Activated T-helper 1 cell treated with anti-CD3 and anti-CD28 coated beads, Interleukin-2, amount 50 U/mL, for 16 hours (primary cell): ENCODE measurements around the gene PFKM.

ENCODE experiments used
- DNase-seq, 2 donors: peaks; one replicate each; pipeline ENCODE4 v3.0.0-alpha.2; 2020; ENCODE audit warnings: low read depth in 1 of 2, low spot score in 1 of 2

PFKM gene

GRCh38 chr12:48119078-48119833, at the start of gene PFKM:
TSS of gene PFKM (plus strand) at chr12:48119364. CDS start at chr12:48122775, 3,411 bp downstream.
- DNase-seq = peak; percentile 22 to 32

- no peak for DNase-seq
Observed at GRCh38 chr12:48070033-48070432, 49.1 kb upstream of the PFKM start.

- no peak for DNase-seq
Observed at GRCh38 chr12:48070731-48071130, 48.4 kb upstream of the PFKM start.

- DNase-seq = no peak
Observed at GRCh38 chr12:48071808-48072207, 47.4 kb upstream of the PFKM start.

DNA sequence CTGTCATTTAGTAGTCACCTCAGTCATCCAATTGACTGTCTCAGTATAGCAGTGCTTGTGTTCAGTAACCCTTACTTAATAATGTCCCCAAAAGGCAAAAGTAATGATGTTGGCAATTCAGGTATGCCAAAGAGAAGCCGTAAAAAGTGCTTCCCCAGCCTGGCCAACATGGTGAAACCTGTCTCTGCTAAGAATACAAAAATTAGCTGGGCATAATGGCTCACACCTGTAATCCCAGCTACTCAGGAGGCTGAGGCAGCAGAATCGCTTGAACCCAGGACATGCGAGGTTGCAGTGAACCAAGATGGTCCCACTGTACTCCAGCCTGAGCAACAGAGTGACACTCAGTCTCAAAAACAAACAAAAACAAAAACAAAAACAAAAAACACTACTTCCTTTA, 46.9 kb upstream of the PFKM start:
- no peak for DNase-seq

DNA sequence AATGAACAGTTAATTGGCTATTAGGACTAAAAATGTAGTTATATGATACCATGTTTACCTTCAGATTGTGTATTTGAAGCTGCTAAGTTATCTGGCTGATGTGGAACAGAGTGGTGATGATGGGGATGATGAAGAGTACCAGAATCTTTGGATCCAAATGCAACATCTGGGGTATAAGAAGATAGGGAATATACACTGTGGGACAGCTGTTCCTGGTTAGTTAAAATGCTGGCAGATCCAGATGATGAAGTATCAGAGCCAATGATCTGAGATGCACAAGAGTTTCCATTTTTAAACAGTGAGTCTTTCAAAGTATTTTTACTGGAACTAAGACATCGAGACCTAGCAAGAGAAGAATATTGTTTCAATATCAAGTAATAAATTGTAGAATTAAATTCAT, 44.9 kb upstream of the PFKM start:
- no peak for DNase-seq

- DNase-seq = no peak
Observed at GRCh38 chr12:48075832-48076231, 43.3 kb upstream of the PFKM start.

DNA sequence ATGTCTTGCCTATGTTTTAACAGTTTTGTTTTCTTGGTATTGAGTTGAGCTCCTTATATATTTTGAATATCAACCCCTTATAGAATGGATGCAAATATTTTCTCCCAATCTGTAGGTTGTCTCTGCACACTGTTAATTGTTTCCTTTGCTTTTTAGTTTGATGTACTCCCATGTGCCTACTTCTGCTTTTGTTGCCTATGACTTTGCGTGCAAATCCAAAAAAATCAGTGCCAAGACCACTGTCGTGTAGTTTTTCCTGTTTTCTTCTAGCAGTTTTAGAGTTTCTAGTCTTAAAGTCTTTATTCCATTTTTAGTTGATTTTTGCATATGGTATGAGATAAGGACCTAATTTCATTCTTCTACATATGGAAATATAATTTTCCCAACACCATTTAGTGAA, 42.1 kb upstream of the PFKM start:
- DNase-seq = no peak

DNA sequence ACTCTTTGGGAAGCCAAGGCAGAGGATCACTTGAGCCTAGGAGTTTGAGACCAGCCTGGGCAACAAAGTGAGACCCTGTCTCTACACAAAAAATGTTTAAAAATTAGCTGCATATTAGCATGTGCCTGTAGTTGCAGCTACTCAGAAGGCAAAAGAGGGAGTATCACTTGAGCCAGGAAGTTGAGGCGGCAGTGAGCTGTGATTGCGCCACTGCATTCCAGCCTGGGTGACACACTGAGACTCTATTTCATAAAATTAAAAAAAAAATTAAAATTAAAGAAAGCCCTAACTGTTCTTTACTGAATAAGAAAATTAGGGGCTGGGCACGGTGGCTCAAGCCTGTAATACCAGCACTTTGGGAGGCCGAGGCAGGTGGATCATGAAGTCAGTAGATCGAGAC, 40.3 kb upstream of the PFKM start:
- DNase-seq = no peak

DNA sequence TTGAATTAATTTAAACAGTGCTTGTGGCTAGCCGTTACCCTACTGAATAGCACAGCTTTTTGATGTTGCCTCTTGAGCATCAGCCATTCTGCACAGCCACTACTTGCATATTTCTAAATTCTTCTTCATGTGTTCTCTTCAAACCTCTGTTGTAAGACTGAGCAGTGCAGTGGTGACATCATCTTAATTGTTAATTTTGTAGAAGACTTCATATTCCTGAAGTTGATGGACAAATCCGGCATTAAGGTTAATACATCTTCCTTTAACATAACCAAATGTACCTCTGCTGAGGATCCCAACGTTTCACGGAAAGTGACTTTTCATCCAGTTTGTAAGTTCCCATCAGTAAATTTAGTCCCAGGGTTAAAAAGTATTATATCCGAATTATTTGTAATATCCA, 38.9 kb upstream of the PFKM start:
- DNase-seq = no peak

- DNase-seq = no peak
Observed at GRCh38 chr12:48080821-48081220, 38.3 kb upstream of the PFKM start.

DNA sequence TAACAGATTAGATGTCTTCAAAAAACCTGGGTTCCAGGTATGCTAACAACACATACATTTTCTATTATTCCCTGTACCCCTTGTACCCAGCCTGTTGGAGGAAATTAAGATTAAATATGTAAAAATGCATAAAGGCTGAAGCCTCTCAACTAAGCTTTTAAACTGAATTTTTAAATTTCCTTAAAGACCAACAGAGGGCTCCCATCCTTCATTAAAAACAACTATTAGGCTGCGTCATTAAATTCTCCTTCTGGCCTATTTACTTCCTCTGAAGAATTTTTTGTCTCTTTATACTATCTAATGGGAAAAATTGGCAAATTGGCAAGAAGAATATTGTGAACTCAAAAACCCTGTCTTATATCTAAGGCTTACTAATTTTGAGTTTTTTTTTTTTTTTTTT, 35.1 kb upstream of the PFKM start:
- DNase-seq = no peak

GRCh38 chr12:48084841-48085460, 34.2 kb upstream of the PFKM start:
- DNase-seq = no peak

DNA sequence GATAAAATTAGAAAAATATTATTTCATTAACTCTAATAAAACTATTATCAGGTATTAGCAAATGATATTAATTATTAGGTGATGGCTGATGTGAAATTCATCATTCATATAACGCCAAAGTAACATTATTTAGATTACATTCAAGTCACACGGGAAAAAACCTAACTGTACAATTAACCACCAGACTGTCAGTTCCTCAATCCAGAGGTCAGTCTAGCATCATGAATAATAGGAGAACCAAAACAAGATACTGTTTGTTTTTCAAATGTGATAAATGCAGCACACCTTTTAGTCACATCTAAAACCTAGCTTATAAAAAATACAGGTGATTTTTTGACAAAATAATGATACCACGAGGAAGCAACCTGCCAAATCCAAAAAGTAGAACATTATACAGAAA, 32.8 kb upstream of the PFKM start:
- no peak for DNase-seq

GRCh38 chr12:48092611-48093010, 26.6 kb upstream of the PFKM start:
- no peak for DNase-seq

GRCh38 chr12:48104531-48104930, 14.6 kb upstream of the PFKM start:
- DNase-seq = no peak

DNA sequence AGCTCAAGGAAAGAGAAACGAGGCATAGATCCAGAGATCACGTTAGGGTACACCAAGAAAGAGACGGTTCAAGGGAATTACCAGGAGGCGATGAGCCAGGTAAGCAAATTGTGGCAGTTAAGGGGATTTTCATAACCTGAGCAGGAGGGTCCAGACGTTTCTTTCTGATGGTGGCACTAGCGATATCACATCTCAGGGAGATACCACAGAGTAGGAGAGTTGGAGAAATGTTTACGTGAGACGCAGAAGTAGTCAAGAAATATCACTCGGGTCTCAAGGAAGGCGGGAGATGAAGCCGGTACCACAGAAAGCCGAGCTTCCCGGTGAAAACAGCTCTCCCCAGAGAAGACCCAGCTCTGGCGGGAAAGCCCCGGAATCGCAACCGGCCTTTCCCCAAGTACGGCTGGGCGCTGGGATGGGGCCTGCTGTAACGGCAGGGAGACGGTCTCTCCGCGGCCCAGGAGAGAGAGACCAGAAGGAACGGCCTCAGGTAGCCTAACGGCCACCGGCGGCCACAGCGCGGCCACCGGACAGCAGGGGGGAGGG, 13.8 kb upstream of the PFKM start:
- peak; percentile 14 to 41 for DNase-seq

DNA sequence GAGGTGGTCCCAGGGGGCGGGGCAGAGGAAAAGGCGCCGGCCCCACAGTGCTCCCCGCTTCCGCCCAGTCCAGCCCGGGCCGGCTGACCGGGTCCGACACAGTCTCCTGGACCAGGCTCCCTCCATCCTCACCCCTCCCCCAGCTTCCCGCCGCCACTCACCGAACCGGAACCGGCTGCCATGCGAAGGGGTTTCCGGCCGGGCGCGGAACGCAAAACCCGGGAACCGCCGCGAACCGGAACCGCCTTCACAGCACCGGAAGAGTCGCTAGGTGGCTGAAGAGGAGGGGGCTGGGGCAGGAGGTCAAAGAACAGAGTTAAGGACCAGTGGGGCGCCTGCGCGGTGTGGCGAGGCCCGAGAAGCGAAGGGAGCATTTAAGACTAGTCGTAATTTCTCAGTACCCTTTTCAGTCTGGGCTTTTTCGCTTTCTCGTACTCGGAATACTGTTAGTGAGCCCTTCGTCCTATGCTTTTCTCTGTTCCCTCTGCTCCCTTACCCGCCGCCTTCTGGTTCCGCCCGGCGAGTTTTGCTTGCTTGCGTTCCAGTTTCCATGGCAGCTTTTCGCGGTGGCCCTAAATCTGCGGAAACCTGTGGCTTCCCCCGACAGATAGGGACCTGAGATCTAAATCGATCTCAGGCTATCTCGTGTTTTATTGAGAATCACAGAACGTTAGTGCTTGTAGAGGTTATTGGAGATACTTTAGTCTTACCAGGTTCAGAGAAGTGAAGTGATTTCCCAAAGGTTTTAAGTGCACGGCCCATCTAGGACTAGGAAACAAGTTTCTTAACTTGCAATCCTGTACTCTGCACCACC, 13.1 kb upstream of the PFKM start, which contains the start of gene SENP1:
Gene SENP1 (minus strand): TSS at position 213 of the 814 bp plus-strand sequence. CDS start 4,607 bp downstream, outside the sequence.
- peak; percentile 79 to 83 for DNase-seq

DNA sequence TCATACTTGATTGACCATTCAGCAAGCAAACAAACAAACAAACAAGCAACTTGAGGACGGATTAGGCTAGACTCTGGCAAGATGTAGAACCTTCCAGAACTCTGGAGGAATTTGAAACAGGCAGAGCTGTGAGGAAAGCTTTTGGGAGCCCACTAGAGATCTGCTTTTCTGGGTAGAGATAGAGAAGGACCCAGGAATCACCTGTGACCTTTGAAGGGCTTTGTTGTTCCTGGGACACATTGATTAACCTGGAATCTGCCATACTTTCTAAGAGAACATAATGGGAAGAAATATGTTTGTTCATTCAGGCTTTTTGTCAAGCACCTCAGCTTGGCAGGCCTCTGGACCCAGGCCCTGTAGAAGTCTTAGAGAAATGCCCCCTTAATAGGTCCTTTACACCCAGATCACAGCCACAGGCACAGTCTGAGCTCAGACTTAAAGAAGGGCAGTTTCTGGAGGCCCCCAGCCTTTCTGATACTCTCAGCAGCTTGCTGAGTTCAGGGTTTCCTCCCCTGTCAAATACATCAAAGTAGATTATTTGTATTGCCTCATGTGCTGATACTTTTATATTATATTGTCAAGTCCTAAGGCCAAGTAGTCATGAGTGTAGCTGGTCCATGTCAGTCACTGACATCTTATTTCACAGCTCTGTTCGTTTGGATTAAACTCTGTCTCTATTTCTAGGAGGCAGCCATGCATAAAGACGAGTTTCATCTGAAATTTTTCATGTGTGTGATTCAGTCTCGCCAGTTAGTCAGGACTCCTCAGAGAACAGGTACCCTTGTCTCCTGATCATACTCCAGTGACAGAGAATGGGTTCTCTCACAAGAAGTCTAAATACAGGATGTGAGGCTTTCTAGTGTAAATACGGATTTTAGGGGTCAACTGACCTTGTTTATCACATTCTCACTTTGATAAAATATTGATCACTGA, 12.2 kb upstream of the PFKM start:
- no peak for DNase-seq

- DNase-seq = no peak
Observed at GRCh38 chr12:48109424-48109823, 9.7 kb upstream of the PFKM start.
